ENCODE measurements around the gene PINLYP.

The PINLYP gene

GRCh38 chr19:43554317-43554895 is 21.2 kb upstream of the PINLYP start:
- TF ChIP-seq JUND (IDR thresholded peaks at IDR 0.05; ENCODE audit: low read depth), result no peak
- DNase-seq (ENCODE audit: low read depth in 1 of 2, low spot score in 1 of 2), result no peak
- in situ Hi-C loops (cut with HindIII; ENCODE audit: low pct_unique_long_range_greater_than_20kb, low sequenced_read_pairs), result no loop called here

- DNase-seq (ENCODE audit: low read depth in 1 of 2, low spot score in 1 of 2), result peak; percentile 76 to 77
- in situ Hi-C loops (cut with HindIII; ENCODE audit: low pct_unique_long_range_greater_than_20kb, low sequenced_read_pairs), result no loop called here
- no peak for TF ChIP-seq JUND (IDR thresholded peaks at IDR 0.05; ENCODE audit: low read depth)
Observed at GRCh38 chr19:43555185-43555770, 20.3 kb upstream of the PINLYP start.

DNA sequence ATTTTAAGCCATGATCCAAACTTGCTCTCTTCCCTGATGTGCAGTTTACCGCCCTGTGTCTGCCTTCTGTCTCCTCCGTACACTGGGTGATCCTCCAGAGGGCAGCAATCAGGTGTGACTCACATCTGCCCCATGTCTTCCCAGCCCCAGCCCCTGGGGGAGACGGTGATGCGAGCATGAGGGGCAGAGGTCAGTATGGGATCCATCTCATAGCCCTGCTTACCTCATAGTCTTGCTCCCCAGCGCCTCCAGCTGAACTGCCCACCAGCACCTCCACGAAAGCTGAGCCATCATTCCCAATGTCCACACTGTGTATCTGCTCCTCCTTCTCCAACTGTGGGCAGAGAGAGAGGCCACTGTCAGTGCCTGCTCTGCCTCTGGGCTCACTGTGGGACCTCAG is 14.9 kb upstream of the PINLYP start:
- no peak for TF ChIP-seq JUND (IDR thresholded peaks at IDR 0.05; ENCODE audit: low read depth)
- no peak for DNase-seq (ENCODE audit: low read depth in 1 of 2, low spot score in 1 of 2)
- in situ Hi-C loops (cut with HindIII; ENCODE audit: low pct_unique_long_range_greater_than_20kb, low sequenced_read_pairs), result no loop called here

DNA sequence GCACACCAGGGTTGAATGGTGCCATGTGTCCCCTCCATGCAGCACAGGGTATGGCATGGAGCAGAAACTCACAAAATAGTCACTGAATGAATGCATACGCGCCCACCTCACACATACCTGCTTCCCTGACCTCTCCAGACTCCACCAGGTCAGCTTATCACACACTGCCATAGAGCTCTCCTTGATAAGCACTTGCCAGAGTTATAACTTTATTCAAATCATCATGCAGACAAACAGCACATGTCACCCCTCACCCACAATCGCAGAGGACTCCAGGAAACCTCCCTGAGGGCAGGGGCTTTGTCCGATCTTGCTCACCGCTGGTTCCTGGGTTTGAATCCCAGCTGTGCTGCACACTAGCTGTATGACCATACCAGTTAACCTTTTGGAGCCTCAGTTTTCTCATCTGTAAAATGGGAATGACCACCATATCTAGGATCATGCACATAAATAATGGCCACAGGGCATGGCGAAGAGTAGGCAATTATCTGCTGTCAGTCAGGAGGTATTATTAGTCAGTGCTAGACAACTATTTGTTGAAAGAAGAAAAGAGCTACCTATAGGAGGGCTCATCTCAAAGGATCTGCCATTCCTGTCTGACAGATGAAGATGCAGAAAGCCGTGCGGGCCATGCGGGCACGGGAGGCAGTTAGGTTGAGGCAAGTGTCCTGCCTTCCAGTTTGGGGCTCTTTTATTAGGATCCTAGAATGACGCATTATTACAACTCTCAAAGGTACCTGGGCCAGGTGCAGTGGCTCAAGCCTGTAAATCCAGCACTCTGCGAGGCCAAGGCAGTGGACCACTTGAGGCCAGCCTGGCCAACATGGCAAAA is 14.2 kb upstream of the PINLYP start:
- no peak for TF ChIP-seq JUND (IDR thresholded peaks at IDR 0.05; ENCODE audit: low read depth)
- in situ Hi-C loops (cut with HindIII; ENCODE audit: low pct_unique_long_range_greater_than_20kb, low sequenced_read_pairs), result no loop called here
- DNase-seq (ENCODE audit: low read depth in 1 of 2, low spot score in 1 of 2), result no peak

- in situ Hi-C loops (cut with HindIII; ENCODE audit: low pct_unique_long_range_greater_than_20kb, low sequenced_read_pairs), result no loop called here
- TF ChIP-seq JUND (IDR thresholded peaks at IDR 0.05; ENCODE audit: low read depth), result no peak
- DNase-seq (ENCODE audit: low read depth in 1 of 2, low spot score in 1 of 2), result no peak
Observed at GRCh38 chr19:43562226-43562697, 13.3 kb upstream of the PINLYP start.

- no peak for DNase-seq (ENCODE audit: low read depth in 1 of 2, low spot score in 1 of 2)
- in situ Hi-C loops (cut with HindIII; ENCODE audit: low pct_unique_long_range_greater_than_20kb, low sequenced_read_pairs), result no loop called here
Observed at GRCh38 chr19:43562698-43563241, 12.8 kb upstream of the PINLYP start.

GRCh38 chr19:43563816-43564457 is 11.7 kb upstream of the PINLYP start:
- DNase-seq (ENCODE audit: low read depth in 1 of 2, low spot score in 1 of 2), result no peak
- no peak for TF ChIP-seq JUND (IDR thresholded peaks at IDR 0.05; ENCODE audit: low read depth)
- in situ Hi-C loops (cut with HindIII; ENCODE audit: low pct_unique_long_range_greater_than_20kb, low sequenced_read_pairs), result no loop called here

More at GRCh38 chr19:43562698-43563241, 12.8 kb upstream of the PINLYP start:
- TF ChIP-seq JUND (IDR thresholded peaks at IDR 0.05; ENCODE audit: low read depth), result no peak

DNA sequence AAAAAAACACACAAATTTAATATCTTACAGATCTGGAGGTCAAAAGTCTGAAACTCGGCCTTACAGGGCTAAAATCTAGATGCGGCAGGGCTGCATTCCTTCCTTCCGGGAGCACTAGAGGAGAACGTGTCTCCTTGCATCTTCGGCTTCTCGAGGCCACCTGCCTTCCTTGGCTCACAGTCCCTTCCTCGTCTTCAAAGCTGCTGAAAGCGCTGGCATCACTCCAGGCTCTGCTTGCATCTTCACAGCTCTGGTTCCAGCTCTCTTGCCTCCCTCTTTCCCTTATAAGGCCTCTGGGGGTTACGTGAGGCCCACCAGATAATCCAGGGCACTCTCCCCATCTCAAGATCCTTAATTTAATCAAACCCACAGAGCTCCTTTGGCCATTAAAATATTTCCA is 10.8 kb upstream of the PINLYP start:
- no peak for DNase-seq (ENCODE audit: low read depth in 1 of 2, low spot score in 1 of 2)
- TF ChIP-seq JUND (IDR thresholded peaks at IDR 0.05; ENCODE audit: low read depth), result no peak
- in situ Hi-C loops (cut with HindIII; ENCODE audit: low pct_unique_long_range_greater_than_20kb, low sequenced_read_pairs), result no loop called here

- DNase-seq (ENCODE audit: low read depth in 1 of 2, low spot score in 1 of 2), result no peak
- in situ Hi-C loops (cut with HindIII; ENCODE audit: low pct_unique_long_range_greater_than_20kb, low sequenced_read_pairs), result no loop called here
- TF ChIP-seq JUND (IDR thresholded peaks at IDR 0.05; ENCODE audit: low read depth), result no peak
Observed at GRCh38 chr19:43569657-43570056, 5.9 kb upstream of the PINLYP start.

GRCh38 chr19:43570174-43570791 is 5.3 kb upstream of the PINLYP start:
- DNase-seq (ENCODE audit: low read depth in 1 of 2, low spot score in 1 of 2), result no peak
- in situ Hi-C loops (cut with HindIII; ENCODE audit: low pct_unique_long_range_greater_than_20kb, low sequenced_read_pairs), result no loop called here
- TF ChIP-seq JUND (IDR thresholded peaks at IDR 0.05; ENCODE audit: low read depth), result no peak

- no peak for TF ChIP-seq JUND (IDR thresholded peaks at IDR 0.05; ENCODE audit: low read depth)
- in situ Hi-C loops (cut with HindIII; ENCODE audit: low pct_unique_long_range_greater_than_20kb, low sequenced_read_pairs), result no loop called here
- DNase-seq (ENCODE audit: low read depth in 1 of 2, low spot score in 1 of 2), result no peak
Observed at GRCh38 chr19:43572171-43572588, 3.4 kb upstream of the PINLYP start.
